Measurements from ENCODE around the gene ELOVL2. TPM values are rescaled to one million over a fixed set of nuclear protein-coding genes. Genes with fewer than 3 reads are reported as not detected.

The ELOVL2 gene
- total RNA-seq, 1 donor from 2014 or later, result 55.4 TPM

DNA sequence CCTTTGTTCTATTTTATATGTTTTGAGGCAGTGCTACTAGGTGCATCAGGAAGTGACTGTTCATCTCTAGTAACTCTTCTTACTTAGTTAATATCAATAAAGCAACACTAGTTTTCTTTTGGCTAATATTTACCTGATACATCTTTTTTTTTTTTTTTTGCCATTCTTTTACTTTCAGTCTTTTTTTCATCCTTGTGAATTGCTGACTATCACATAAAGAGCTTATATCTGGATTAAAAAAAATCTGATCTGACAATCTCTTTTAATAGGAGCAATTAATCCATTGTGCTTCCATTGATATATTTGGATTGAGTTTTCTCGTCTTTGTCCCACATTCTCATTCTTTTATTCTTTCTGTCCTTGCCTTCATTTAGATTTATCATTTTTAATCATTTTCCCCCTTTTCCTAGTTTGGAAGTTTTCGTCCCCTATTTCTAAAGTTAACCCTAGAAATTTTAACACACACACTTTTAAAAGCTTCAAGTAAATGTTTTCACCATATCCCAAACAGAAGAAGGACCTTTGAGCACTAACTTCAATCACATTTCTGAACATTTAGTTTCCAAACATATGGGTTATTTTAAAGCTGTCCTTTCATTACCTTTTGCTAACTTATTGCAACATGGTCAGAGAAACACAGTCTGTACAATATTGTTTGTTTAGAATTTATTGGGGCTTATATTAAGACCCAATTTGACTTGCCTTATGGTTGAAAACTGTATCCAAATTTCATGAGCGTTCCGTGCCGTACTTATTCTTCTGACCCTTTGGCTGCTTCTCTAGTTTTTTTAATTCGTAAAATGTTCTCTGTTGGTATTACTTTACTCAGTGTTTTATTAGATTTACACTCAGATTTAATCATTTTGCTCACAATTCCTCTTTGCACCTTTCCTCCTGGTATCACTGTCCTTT lies 94.3 kb downstream of the ELOVL2 start:
- no peak for FAIRE-seq
- DNase-seq (ENCODE audit: low spot score in 2 of 2), result no peak

DNA sequence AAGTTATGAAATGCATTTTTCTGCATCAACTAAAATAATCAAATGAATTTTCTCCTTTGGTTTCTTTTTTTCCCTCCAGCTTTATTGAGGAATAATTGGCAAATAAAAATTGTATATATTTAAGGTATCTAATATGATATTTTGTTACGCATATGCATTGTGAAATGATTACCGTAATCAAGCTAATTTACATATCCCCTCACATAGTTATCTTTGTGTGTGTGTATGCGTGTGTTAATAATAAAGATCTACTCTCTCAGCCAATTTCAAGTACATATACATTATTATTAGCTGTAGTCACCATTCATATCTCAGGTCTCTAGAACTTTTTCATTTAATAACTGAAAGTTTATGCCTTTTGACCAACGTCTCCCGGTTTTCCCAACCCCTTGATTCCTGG lies 96.1 kb downstream of the ELOVL2 start:
- DNase-seq (ENCODE audit: low spot score in 2 of 2) (no peak), FAIRE-seq (no peak)

DNA sequence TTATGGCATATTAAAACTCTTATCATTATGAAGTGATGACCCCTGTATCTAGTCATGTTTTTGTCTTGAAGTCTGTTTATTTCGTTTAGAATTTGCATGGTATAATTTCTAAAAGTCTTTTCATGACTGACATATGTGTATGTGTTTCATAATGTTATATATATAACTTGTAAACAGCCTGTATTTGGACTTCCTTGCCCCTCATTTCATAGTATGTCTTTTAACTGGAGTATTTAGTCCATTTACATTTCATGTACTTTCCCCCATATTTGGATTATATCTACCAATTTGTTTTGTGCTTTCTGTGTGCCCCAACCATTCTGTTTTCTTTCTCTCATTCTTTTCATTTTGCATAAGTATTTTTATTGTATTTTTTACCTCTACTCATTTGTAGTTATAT lies 98.3 kb downstream of the ELOVL2 start:
- DNase-seq (ENCODE audit: low spot score in 2 of 2) (no peak), FAIRE-seq (no peak)

DNA sequence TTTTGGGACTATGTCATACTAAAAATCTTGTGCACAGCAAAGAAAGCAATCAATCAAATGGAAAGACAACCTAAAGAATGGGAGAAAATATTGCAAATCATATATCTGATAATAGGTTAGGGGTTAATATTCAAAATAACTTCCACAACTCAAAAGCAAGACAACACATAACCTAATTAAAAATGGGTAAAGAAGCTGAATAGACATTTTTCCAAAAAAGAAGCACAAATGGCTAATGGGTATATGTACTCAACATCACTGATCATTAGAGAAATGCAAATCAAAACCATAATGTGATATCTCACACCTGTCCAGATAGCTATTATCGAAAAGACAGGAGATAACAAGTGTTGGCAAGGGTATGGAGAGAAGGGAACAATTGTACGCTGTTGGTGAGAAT lies 104.3 kb downstream of the ELOVL2 start:
- DNase-seq (ENCODE audit: low spot score in 2 of 2) (no peak), FAIRE-seq (no peak)

DNA sequence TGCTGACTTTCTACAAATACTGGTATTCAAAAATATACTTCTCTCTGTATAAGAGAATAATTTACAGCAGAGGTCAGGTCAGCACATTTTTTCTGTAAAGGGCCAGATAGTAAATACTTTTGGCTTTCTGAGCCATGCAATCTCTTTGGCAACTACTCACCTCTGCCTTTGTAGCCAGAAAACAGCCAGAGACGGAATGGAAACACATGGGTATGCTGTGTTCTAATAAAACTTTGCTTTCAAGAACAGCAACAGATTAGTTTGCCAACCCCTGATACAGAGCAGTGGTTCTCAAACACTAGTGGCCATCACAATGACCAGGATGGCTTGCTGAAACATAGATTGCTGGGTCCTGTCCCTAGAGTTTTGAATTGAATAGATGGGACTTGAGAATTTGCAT lies 111.0 kb downstream of the ELOVL2 start:
- no peak for FAIRE-seq
- no peak for DNase-seq (ENCODE audit: low spot score in 2 of 2)

Other genes starting within 250 kb of the ELOVL2 start
- under 0.01 TPM for gene MAK, start 205.8 kb downstream of the ELOVL2 start, total RNA-seq
- gene GCM2, start 162.3 kb downstream of the ELOVL2 start, total RNA-seq, result not detected
- gene SYCP2L, start 157.3 kb downstream of the ELOVL2 start, total RNA-seq, result 5.7 TPM
- gene SMIM13, start 49.5 kb upstream of the ELOVL2 start, total RNA-seq, result 133 TPM
- gene ERVFRD-1, start 67.4 kb upstream of the ELOVL2 start, total RNA-seq, result not detected
- 39.1 TPM for gene NEDD9, start 188.4 kb upstream of the ELOVL2 start, total RNA-seq

All from frontal cortex (tissue), 4 donors.